Prostate gland (tissue), 2 donors: ENCODE measurements around the gene TPGS1.

ENCODE experiments used
- CTCF ChIP-seq, 4 experiments: fragments of 200-600 bp in 2 of 4; fragments of 450-650 bp in 2 of 4; sonication (generic) in 2 of 4; IDR thresholded peaks; 1 replicate in 3 of 4; 2 replicates in 1 of 4; pipeline ENCODE4 v1.5.1; 2016 to 2019; ENCODE audit warnings: antibody characterized with exemption in 4 of 4, mild to moderate bottlenecking in 2 of 4, moderate library complexity in 2 of 4
- POLR2A ChIP-seq: fragments of 450-650 bp; IDR thresholded peaks from one replicate; pipeline ENCODE4 v1.6.1; 2016; ENCODE audit warnings: antibody characterized with exemption, mild to moderate bottlenecking
- POLR2AphosphoS5 ChIP-seq: sonication (generic); formaldehyde crosslinking; IDR thresholded peaks from one replicate; pipeline ENCODE4 v1.6.1; 2017; ENCODE audit warnings: antibody characterized with exemption

DNA sequence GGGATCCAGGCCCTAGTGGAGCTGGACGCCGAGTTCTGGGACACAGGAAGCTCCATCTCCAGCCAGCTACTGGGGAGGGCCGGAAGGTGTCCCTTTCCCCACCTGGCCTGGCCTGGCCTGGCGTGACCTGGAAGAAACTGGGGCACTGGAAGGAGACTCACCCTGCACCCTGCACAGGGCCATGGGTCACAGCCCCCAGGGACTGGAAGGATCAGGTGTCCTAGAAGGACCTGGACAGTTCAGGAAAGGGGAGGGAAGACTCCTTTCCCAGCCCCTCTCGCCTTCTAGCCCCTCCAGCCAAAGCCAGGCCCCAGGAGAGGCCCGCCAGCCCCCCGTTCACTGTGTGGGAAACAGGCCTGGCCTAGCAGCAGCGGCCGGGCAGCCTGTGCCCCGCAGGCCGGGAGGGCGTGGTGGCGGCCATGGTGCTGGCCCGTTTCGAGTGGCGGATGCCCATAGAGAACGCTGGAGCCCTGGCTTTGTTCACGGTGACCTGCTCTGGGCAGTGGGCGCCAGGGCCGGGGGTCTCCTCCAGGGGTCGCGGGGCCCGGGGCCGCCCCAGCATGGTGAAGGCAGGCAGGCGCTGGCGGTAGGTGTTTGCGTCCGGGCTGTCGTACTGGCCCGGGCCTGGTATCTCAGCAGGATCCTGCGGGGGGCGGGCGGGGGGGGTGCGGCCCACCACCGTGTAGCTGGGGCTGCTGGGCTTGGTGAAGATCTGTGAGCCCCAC, 43.7 kb upstream of the TPGS1 start:
- TF ChIP-seq CTCF (IDR thresholded peaks at IDR 0.05) = no peak
- TF ChIP-seq POLR2AphosphoS5 = no peak
- no peak for TF ChIP-seq POLR2A
